ENCODE results near the gene CFAP54. TPM values are rescaled to one million over a fixed set of nuclear protein-coding genes. Genes with fewer than 3 reads are reported as not detected.
A peak's percentile ranks its signal among the peaks of the same experiment; 100 is the strongest.

Gene CFAP54
- total RNA-seq, 1 experiment from 2014 or later = 0.56 TPM

DNA sequence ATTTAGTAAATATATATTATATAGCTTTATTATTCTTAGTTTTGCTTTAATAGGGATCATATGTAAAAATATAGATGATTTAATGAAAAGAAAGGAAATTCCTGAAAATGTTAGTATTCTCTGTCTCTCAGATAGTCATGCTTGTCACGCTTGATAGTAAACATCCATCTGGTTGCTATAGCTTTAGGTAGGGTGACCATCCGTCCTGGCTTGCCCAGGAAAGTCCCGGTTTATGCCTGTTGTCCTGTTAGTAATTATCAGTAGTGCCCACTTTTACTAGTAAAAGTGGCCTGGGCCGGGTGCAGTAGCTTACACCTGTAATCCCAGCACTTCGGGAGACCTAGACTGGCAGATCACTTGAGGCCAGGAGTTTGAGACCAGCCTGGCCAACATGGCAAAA is 23.8 kb downstream of the CFAP54 start:
- DNase-seq (ENCODE audit: unreplicated experiment) = no peak
- H3K4me1 Mint-ChIP-seq (ENCODE audit: insufficient read depth, unreplicated experiment) = no peaks in the 10 kb centered on the region
- no TSS peak for BruUV-seq (replicated peaks)
- no peak overlapping the region for H3K27ac Mint-ChIP-seq (ENCODE audit: low read depth, unreplicated experiment)
- TF ChIP-seq, protein P1, sequence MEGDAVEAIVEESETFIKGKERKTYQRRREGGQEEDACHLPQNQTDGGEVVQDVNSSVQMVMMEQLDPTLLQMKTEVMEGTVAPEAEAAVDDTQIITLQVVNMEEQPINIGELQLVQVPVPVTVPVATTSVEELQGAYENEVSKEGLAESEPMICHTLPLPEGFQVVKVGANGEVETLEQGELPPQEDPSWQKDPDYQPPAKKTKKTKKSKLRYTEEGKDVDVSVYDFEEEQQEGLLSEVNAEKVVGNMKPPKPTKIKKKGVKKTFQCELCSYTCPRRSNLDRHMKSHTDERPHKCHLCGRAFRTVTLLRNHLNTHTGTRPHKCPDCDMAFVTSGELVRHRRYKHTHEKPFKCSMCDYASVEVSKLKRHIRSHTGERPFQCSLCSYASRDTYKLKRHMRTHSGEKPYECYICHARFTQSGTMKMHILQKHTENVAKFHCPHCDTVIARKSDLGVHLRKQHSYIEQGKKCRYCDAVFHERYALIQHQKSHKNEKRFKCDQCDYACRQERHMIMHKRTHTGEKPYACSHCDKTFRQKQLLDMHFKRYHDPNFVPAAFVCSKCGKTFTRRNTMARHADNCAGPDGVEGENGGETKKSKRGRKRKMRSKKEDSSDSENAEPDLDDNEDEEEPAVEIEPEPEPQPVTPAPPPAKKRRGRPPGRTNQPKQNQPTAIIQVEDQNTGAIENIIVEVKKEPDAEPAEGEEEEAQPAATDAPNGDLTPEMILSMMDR (IDR thresholded peaks at IDR 0.05; ENCODE audit: unreplicated experiment) = no peak
- no peaks in the 10 kb centered on the region for H3K27me3 Mint-ChIP-seq (ENCODE audit: insufficient read depth, unreplicated experiment)
- intact Hi-C loops (cut with micrococcal nuclease) = no loop called here
- H3K9me3 Mint-ChIP-seq (ENCODE audit: unreplicated experiment) = no peaks in the 10 kb centered on the region
- ChIA-PET CTCF (interaction anchor here (0.8 to 9.1 kb wide), 11 partner anchors 10 to 515 kb away, joined by 3 to 104 read pairs (median 4); partner anchors contain the start of gene CFAP54), POLR2A (interaction anchor here (0.6 kb wide), 1 partner anchor 480 kb away, joined by 3 read pairs; no protein-coding TSS in a partner anchor)
- peaks cover 6% of the 10 kb centered on the region for H3K36me3 Mint-ChIP-seq (ENCODE audit: insufficient read depth, unreplicated experiment)
- H3K4me3 Mint-ChIP-seq (ENCODE audit: unreplicated experiment) = no peak overlapping the region

DNA sequence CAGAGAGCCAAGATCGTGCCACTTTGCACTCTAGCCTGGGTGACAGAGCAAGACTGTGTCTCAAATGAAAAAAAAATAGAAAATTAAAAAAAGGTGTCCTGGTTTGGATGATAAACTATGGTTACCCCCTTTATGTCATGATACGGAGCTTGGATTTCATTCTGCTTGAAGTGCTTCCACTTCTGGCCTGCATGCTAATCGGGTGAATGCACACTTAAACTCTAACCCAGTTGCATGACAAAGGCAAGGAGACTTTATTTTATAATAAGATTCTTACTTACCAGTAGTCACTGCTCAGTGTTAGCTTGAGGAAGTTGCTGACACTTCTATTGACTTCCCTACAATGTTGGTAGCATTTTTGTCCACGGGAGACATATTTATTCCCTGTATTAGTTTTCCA is 24.3 kb downstream of the CFAP54 start:
- intact Hi-C loops (cut with micrococcal nuclease) = no loop called here
- Mint-ChIP-seq H3K27ac (ENCODE audit: low read depth, unreplicated experiment) (no peak overlapping the region), H3K4me1 (ENCODE audit: insufficient read depth, unreplicated experiment) (no peaks in the 10 kb centered on the region), H3K9me3 (ENCODE audit: unreplicated experiment) (no peaks in the 10 kb centered on the region), H3K27me3 (ENCODE audit: insufficient read depth, unreplicated experiment) (no peaks in the 10 kb centered on the region), H3K4me3 (ENCODE audit: unreplicated experiment) (no peak overlapping the region), H3K36me3 (ENCODE audit: insufficient read depth, unreplicated experiment) (peaks cover 6% of the 10 kb centered on the region)
- BruUV-seq (replicated peaks) = no TSS peak
- POLR2A ChIA-PET = interaction anchor here (0.6 kb wide), 1 partner anchor 481 kb away, joined by 3 read pairs; no protein-coding TSS in a partner anchor
- DNase-seq (ENCODE audit: unreplicated experiment) = no peak
- TF ChIP-seq, protein P1 (IDR thresholded peaks at IDR 0.05; ENCODE audit: unreplicated experiment) = no peak
- CTCF ChIA-PET = interaction anchor here (0.6 to 9.1 kb wide), 11 partner anchors 10 to 455 kb away, joined by 3 to 104 read pairs (median 4); partner anchors contain the start of genes CDK17 and CFAP54

DNA sequence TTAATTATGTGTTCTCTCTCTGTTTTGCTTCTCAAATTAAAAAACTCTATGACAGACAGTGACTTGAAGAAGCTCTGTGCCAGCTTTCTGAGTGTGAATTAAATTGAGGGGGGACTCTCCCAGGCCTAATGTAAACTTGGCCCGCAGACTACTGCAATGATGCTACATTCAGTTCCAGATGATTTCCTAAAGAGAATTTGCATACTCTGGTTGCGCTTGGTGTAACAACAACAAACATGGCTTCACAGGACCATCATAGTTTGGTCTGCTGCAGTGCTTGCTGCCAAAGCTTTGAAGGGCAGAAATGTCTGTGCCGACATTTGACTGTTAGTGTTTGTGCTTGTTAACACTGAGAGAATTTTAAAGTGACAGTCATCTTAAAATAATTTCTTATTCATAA is 25.0 kb downstream of the CFAP54 start:
- POLR2A ChIA-PET = interaction anchor here (0.6 to 3.8 kb wide), 2 partner anchors 115 to 279 kb away, joined by 3 to 37 read pairs; partner anchors contain the start of gene CDK17
- no peak overlapping the region for H3K27ac Mint-ChIP-seq (ENCODE audit: low read depth, unreplicated experiment)
- intact Hi-C loops (cut with micrococcal nuclease) = no loop called here
- no peak for DNase-seq (ENCODE audit: unreplicated experiment)
- TF ChIP-seq, protein P1 (IDR thresholded peaks at IDR 0.05; ENCODE audit: unreplicated experiment) = no peak
- no peaks in the 10 kb centered on the region for H3K9me3 Mint-ChIP-seq (ENCODE audit: unreplicated experiment)
- H3K36me3 Mint-ChIP-seq (ENCODE audit: insufficient read depth, unreplicated experiment) = no peaks in the 10 kb centered on the region
- no peaks in the 10 kb centered on the region for H3K27me3 Mint-ChIP-seq (ENCODE audit: insufficient read depth, unreplicated experiment)
- no peak overlapping the region for H3K4me3 Mint-ChIP-seq (ENCODE audit: unreplicated experiment)
- BruUV-seq (replicated peaks) = no TSS peak
- CTCF ChIA-PET = interaction anchor here (0.6 to 9.1 kb wide), 9 partner anchors 11 to 455 kb away, joined by 3 to 104 read pairs (median 3); partner anchors contain the start of genes CDK17 and CFAP54
- no peaks in the 10 kb centered on the region for H3K4me1 Mint-ChIP-seq (ENCODE audit: insufficient read depth, unreplicated experiment)

DNA sequence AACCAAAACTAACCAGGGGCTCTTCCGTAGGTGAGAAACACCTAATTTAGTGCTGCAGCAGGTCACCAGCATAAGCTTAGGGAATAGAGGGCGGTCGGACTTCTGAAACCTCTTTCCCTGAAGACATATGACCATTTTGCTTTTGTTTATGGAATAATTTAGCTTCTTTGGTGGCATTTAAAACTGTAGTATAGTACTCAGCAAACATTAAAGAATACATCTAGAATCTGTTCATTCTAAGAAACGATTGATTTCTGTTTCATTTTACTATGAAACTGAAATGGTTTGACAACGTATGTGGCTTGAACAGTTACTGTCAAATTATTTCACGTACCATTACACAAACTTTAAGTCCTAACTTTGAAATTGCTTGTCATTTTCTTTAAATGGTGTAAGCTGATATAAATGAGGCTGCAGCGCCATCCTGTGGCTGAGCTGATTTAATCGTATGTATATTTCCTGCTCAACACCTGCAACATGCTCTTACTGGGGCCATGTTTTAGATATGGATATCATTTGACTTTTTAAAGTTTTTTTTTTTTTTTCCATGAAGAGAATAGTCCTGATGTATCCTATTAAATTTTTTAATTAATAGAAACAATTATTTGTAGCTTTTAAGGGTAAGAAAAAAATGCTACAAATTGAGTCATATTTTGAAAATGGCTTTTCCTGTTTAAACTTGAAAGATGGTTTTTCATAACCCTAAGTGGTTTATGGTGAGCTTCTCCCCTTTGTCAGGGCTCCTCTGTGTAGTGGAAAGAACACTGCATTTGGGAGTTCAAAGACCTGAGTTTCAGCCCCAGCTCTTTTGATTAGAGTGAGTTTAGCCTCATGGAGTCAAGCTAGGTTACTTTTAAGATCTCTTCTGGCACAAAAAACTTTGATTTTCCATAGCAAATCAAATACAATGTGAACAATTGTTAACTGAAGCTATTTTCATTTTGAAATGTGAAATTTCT is 27.4 kb downstream of the CFAP54 start:
- no TSS peak for BruUV-seq (replicated peaks)
- peak; percentile 78 for DNase-seq (ENCODE audit: unreplicated experiment)
- H3K4me1 Mint-ChIP-seq (ENCODE audit: insufficient read depth, unreplicated experiment) = peaks cover 8% of the 10 kb centered on the region
- no peak overlapping the region for H3K27ac Mint-ChIP-seq (ENCODE audit: low read depth, unreplicated experiment)
- H3K4me3 Mint-ChIP-seq (ENCODE audit: unreplicated experiment) = no peak overlapping the region
- TF ChIP-seq, protein P1 (IDR thresholded peaks at IDR 0.05; ENCODE audit: unreplicated experiment) = peak; percentile 63
- intact Hi-C loops (cut with micrococcal nuclease) = loop anchor here (1.0 to 5.0 kb wide), 4 partner anchors 27 to 454 kb away; partner anchors contain the start of gene CFAP54
- no peaks in the 10 kb centered on the region for H3K27me3 Mint-ChIP-seq (ENCODE audit: insufficient read depth, unreplicated experiment)
- ChIA-PET CTCF (interaction anchor here (0.5 to 9.1 kb wide), 52 partner anchors 9 to 971 kb away, joined by 3 to 104 read pairs (median 4); partner anchors contain the start of genes CDK17 and CFAP54), POLR2A (interaction anchor here (0.6 to 3.8 kb wide), 8 partner anchors 117 to 598 kb away, joined by 3 to 37 read pairs (median 3); partner anchors contain the start of genes CDK17 and LTA4H)
- H3K36me3 Mint-ChIP-seq (ENCODE audit: insufficient read depth, unreplicated experiment) = no peaks in the 10 kb centered on the region
- no peaks in the 10 kb centered on the region for H3K9me3 Mint-ChIP-seq (ENCODE audit: unreplicated experiment)
